Right ventricle myocardium superior (tissue), 1 donor: ENCODE results near the gene DIS3L2. TPM values are rescaled to one million over a fixed set of nuclear protein-coding genes. Genes with fewer than 3 reads are reported as not detected.
A peak's percentile ranks its signal among the peaks of the same experiment; 100 is the strongest.

ENCODE experiments used
- ATAC-seq: fragments of 200-7000 bp; cut with Tn5 transposase; one replicate; pipeline ENCODE4 v1.9.1; 2020; ENCODE audit warnings: mild to moderate bottlenecking; ENCODE audit not compliant: poor library complexity
- DNase-seq: peaks from one replicate; pipeline ENCODE4 v3.0.0-alpha.2; 2020
- intact Hi-C: fragments of 100-400 bp; cut with DNase I; formaldehyde crosslinking; loops from one replicate; pipeline ENCODE4 v1.11.2; 2022
- total RNA-seq: library from RNA; stranded (reverse); fragmentation: NEBNext Ultra II Directional; extraction: Animal tissue kit (Norgen Biotek cat#: 25700); gene quantifications from one replicate; pipeline ENCODE4 v1.2.1, GENCODE V29; 2021
- donor health status: DM: no; HTN: yes; CAD: no; lungs with severe emphysema.

DIS3L2 gene
- total RNA-seq, 1 donor from 2014 or later = 17.6 TPM

DNA sequence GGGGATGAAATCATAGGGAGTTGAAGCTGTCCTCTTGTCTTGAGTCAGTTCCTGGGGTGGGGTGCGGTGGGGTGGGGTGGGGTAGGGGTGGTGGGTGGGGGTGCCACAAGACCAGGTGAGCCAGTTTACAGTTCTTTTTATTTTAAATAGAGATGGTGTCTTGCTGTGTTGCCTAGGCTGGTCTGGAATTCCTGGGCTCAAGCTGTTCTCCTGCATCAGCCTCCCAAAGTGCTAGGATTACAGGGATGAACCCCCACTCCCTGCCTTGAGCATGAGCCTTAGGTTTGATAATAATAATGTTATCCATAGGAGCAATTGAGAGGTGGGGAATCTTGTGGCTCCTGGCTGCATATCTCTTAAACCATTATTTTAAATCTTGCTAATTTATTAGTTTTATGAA is 234.0 kb downstream of the DIS3L2 start:
- ATAC-seq (no peak), DNase-seq (no peak)
- intact Hi-C loops = no loop called here

DNA sequence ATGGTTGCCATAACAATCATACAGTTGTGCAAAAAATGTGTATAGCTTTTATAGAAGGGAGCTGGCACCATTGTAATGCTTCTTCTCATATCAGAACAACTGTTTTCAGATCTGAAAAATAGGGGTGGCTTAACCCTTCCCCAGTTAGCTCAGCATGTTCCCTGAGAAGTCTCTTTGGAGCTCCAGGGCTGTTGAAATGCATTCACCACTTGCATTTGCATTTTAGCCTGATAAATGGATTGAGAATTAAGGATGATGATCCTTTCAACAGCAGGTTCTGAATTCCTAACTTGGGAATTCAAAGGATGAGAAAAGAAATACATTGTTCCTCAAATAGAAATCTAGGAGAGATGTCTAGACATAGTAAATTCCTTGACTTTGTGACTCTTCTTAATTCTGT is 235.3 kb downstream of the DIS3L2 start:
- DNase-seq = no peak
- intact Hi-C loops = no loop called here
- no peak for ATAC-seq

DNA sequence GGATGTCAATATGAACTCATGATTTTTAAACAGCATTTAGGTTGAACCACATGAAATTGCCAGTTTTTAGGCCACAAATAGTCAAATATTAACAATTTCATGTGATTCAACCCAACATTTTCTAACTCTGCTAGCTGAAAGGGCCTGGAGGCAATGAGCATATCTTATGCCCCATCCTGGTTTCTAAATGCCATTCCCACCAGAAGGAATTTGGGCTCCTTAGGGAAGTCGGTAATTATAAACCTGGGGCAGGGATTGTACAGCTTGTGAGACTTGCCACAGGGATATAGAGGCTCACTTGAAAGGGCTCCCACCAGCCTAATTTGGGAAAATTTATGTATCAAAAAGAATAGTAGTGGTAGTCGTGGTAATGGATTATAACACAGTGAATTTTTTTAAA is 238.7 kb downstream of the DIS3L2 start:
- DNase-seq (no peak), ATAC-seq (no peak)
- intact Hi-C loops = no loop called here

- peak; percentile 59 for ATAC-seq
- intact Hi-C loops = no loop called here
- no peak for DNase-seq
These were observed 241.8 kb downstream of the DIS3L2 start for GRCh38 chr2:232203166-232203891.

DNA sequence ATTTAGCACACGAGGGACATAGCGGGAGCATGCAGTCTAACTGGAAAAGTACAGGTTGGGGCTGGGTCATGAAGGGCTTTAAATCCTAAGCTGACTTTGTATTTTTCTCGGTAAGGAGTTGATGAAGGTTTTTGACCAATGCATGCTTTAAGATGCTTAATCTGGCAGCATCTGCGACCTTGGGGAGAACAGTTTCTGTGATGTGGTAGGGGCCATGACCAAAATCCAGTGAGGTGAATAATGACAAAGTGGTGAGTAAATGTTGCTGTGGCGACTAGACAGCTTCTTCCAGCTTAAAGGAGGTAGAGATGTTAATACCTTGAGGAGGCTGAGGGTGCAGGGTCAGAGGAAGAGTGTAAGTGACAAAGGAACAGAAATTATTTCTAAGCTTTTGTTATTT is 242.4 kb downstream of the DIS3L2 start:
- DNase-seq = no peak
- intact Hi-C loops = no loop called here

GRCh38 chr2:232204457-232204931 is 243.0 kb downstream of the DIS3L2 start:
- DNase-seq (peak; percentile 65), ATAC-seq (peak; percentile 92)
- intact Hi-C loops = no loop called here

More for the DNA sequence above, 242.4 kb downstream of the DIS3L2 start:
- ATAC-seq = no peak

GRCh38 chr2:232207174-232207573 is 245.7 kb downstream of the DIS3L2 start:
- ATAC-seq = no peak
- no peak for DNase-seq
- intact Hi-C loops = no loop called here

GRCh38 chr2:232210306-232210705 is 248.8 kb downstream of the DIS3L2 start:
- ATAC-seq = no peak
- DNase-seq = no peak
- intact Hi-C loops = no loop called here

DNA sequence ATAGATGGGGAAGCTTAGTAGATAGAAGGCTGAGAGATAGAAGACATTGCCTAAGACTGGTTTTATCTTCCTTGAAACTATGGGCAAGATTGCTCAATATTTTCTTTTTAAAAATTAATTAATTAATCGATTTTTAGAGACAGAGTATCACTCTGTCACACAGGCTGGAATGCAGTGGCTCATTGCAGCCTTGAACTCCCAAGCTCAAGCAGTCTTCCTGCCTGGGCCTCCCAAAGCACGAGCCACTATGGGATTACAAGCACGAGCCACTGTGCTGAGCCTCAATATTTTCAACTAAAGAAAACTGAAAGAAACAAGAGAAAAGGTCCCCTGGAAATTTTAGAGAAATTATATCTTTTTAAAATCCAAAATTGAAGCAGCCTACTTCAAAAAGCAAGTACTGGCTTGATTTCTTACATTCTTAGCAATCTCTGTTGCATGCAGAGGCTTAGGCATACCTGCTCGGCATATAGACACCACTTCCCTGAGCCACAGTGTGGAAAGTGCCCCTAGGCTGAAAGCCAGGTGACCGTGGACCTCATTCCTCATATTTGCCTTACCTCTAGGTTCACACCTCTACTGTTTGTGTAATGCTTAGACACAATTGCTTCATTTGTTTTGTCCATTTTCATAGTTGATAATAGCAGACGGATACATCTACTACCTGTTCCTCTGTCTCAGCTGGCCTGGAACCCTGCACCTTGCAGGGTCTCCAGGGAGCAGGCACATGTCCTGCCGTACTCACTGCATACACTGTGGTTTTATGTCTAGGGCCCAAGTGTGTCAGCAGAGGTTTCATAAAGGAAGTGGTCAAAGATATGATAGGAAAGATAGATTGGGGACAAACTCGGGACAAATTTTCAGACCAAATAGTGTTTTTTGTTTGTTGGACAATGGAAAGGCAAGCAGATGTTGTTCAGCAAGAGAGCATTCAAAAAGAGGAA is 250.5 kb downstream of the DIS3L2 start:
- intact Hi-C loops = no loop called here
- ATAC-seq (no peak), DNase-seq (no peak)

GRCh38 chr2:232213176-232213575 is 251.7 kb downstream of the DIS3L2 start:
- intact Hi-C loops = no loop called here
- no peak for ATAC-seq
- no peak for DNase-seq

GRCh38 chr2:232214053-232214452 is 252.5 kb downstream of the DIS3L2 start:
- DNase-seq (no peak), ATAC-seq (no peak)
- intact Hi-C loops = no loop called here

DNA sequence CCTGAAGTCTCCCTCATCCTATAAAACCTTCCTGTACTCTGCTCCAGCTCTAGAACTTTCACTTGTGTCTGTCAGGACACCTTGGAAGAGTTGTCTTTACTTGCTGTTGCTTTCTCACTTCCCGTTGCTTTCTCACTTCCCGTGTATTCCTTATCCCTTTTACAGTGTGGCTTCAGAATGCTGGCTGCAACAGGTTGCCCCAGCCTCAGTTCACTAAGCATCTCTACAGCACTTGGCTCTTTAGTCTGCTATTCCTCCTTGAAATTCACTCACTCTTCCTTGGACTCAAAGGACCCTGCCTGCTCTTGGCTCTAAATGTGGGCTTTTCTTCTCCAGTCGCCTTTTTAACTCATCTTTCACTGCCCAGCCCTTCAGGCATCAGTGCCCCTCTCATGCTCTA is 254.5 kb downstream of the DIS3L2 start:
- DNase-seq = no peak
- intact Hi-C loops = no loop called here
- ATAC-seq = no peak

DNA sequence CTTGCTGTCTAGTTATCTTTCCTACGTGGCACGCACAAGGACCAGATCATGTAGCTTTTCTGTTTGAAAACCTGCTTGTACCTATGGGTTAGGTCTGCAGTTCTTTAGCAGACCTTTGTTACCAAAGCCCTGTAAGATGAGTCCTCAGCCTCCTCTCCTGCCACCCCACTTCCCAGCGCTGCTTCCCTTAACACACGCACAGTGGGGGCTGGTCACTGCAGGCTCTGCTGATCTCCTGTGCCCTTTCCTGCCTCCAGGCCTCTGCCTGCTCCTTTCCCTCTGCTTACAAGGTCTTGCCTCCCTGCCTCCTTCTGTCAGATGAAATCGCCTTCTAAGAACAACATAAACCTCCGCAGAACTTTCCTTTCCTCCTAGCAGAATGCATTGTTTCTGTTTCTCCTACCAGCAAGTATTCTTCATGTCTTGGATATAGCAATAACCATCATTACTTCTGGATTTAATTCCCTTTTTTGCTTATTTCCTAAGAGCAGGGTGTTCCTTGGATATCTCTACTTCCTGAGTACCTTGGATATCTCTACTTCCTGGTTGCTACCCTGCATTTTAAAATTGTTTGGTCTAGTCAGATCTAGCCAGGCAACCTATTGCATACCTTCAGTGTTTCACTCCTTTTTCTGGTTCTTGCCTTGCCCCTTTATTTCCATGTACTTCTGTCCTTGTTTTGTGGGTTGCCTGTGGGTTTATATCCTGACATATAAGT is 257.4 kb downstream of the DIS3L2 start:
- DNase-seq = no peak
- ATAC-seq = no peak
- intact Hi-C loops = no loop called here

GRCh38 chr2:232219496-232219870 is 258.0 kb downstream of the DIS3L2 start:
- ATAC-seq (no peak), DNase-seq (no peak)
- intact Hi-C loops = no loop called here

DNA sequence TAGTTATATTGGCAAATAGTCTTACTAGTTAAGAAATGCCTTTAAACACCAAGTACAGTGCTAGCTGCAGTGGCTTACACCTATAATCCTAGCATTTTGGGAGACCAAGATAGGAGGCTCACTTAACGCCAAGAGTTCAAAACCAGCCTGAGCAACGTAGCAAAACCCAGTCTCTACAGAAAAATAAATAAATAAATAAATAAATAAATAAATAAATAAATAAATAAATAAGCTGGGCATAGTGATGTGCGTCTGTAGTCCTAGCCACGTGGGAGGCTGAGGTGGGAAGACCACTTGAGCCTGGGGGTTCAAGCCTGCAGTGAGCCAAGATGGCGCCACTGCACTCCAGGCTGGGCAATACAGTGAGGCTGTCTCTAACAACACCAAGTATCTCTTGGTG is 258.4 kb downstream of the DIS3L2 start:
- intact Hi-C loops = no loop called here
- ATAC-seq (no peak), DNase-seq (no peak)

- DNase-seq (no peak), ATAC-seq (no peak)
- intact Hi-C loops = no loop called here
These were observed 263.9 kb downstream of the DIS3L2 start for GRCh38 chr2:232225429-232225828.

GRCh38 chr2:232225895-232226294 is 264.4 kb downstream of the DIS3L2 start:
- intact Hi-C loops = no loop called here
- no peak for DNase-seq
- no peak for ATAC-seq

DNA sequence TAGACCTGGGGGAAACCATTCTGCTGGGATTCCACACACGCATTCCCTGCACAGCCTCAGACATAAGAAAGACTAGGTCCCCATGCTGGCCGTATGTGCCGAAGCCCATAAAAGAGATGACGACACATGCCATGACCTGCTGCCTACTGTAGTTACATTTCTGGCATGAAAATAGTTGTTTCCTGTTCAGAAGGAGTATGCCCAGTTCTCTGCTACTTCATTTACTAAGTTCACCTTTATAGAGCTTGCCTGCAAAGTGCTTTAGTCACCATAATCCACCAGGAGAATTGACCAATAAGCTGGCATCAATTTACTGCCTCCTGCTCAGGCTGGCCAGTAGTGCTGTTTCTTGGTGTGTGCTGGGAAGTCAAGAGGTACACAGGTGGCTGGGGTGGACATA is 266.8 kb downstream of the DIS3L2 start:
- intact Hi-C loops = no loop called here
- DNase-seq (no peak), ATAC-seq (no peak)
